Measurements from ENCODE around the gene SINHCAF. TPM values are rescaled to one million over a fixed set of nuclear protein-coding genes. Genes with fewer than 3 reads are reported as not detected.

Gene SINHCAF
- total RNA-seq, 1 experiment from 2014 or later: 68.8 TPM

- intact Hi-C loops (cut with micrococcal nuclease; ENCODE audit: unreplicated experiment): no loop called here
- no peak for TF ChIP-seq REST (IDR thresholded peaks at IDR 0.05; ENCODE audit: insufficient read depth in 1 of 2, low read depth in 2 of 2, low read length in 1 of 2)
- TF ChIP-seq CTCF (IDR thresholded peaks at IDR 0.05): no peak
- TF ChIP-seq SIN3A (IDR thresholded peaks at IDR 0.05; ENCODE audit: borderline replicate concordance, insufficient read depth, low read depth, low read length): no peak
- TF ChIP-seq POLR2AphosphoS5 (IDR thresholded peaks at IDR 0.05; ENCODE audit: low read depth, low read length): no peak
- no peak for TF ChIP-seq TCF7L2 (IDR thresholded peaks at IDR 0.05; ENCODE audit: low read depth, low read length)
- no peaks in the 10 kb centered on the region for H3K4me1 ChIP-seq (ENCODE audit: control insufficient read depth, insufficient read depth, low read length)
- in situ Hi-C loops (cut with HindIII; ENCODE audit: low pct_unique_long_range_greater_than_20kb, low sequenced_read_pairs): no loop called here
- no peak overlapping the region for H3K27ac ChIP-seq (ENCODE audit: low read length)
- no peaks in the 10 kb centered on the region for H3K9me3 ChIP-seq (ENCODE audit: control insufficient read depth, insufficient read depth, low read depth, low read length)
- ATAC-seq: no peak
- no peak overlapping the region for H3K4me3 ChIP-seq (ENCODE audit: low read depth in 2 of 2, low read length in 2 of 2)
- no peak for DNase-seq (ENCODE audit: low read depth, low spot score)
- H3K36me3 ChIP-seq (ENCODE audit: control insufficient read depth, insufficient read depth, low read length): no peaks in the 10 kb centered on the region
- ChIA-PET CTCF (interaction anchor here (0.5 to 1.7 kb wide), 4 partner anchors 17 to 1139 kb away, joined by 4 to 7 read pairs (median 6); no protein-coding TSS in a partner anchor), POLR2A (no interaction called here)
- no TSS peak for BruUV-seq (replicated peaks)
- H3K27me3 ChIP-seq (ENCODE audit: control insufficient read depth, insufficient read depth, low read length): peaks cover 22% of the 10 kb centered on the region
These were observed 91.7 kb downstream of the SINHCAF start for GRCh38 chr12:31234053-31234840.

GRCh38 chr12:31233061-31233730 is 92.8 kb downstream of the SINHCAF start:
- intact Hi-C loops (cut with micrococcal nuclease; ENCODE audit: unreplicated experiment): no loop called here
- POLR2A ChIA-PET: no interaction called here
- in situ Hi-C loops (cut with HindIII; ENCODE audit: low pct_unique_long_range_greater_than_20kb, low sequenced_read_pairs): no loop called here
- TF ChIP-seq TCF7L2 (IDR thresholded peaks at IDR 0.05; ENCODE audit: low read depth, low read length): no peak
- TF ChIP-seq POLR2AphosphoS5 (IDR thresholded peaks at IDR 0.05; ENCODE audit: low read depth, low read length): no peak
- TF ChIP-seq REST (IDR thresholded peaks at IDR 0.05; ENCODE audit: insufficient read depth in 1 of 2, low read depth in 2 of 2, low read length in 1 of 2): no peak
- TF ChIP-seq SIN3A (IDR thresholded peaks at IDR 0.05; ENCODE audit: borderline replicate concordance, insufficient read depth, low read depth, low read length): no peak
- TF ChIP-seq CTCF (IDR thresholded peaks at IDR 0.05): no peak
- no peak for DNase-seq (ENCODE audit: low read depth, low spot score)
- ATAC-seq: no peak
- H3K4me1 ChIP-seq (ENCODE audit: control insufficient read depth, insufficient read depth, low read length): no peaks in the 10 kb centered on the region
- no peaks in the 10 kb centered on the region for H3K9me3 ChIP-seq (ENCODE audit: control insufficient read depth, insufficient read depth, low read depth, low read length)
- H3K27me3 ChIP-seq (ENCODE audit: control insufficient read depth, insufficient read depth, low read length): peaks cover 18% of the 10 kb centered on the region
- no TSS peak for BruUV-seq (replicated peaks)
- no peaks in the 10 kb centered on the region for H3K36me3 ChIP-seq (ENCODE audit: control insufficient read depth, insufficient read depth, low read length)
- H3K4me3 ChIP-seq (ENCODE audit: low read depth in 2 of 2, low read length in 2 of 2): no peak overlapping the region
- no peak overlapping the region for H3K27ac ChIP-seq (ENCODE audit: low read length)
- CTCF ChIA-PET: no interaction called here

All from Panc1 (cell line).